ENCODE results near the gene VCAM1. TPM values are rescaled to one million over a fixed set of nuclear protein-coding genes. Genes with fewer than 3 reads are reported as not detected.

Gene VCAM1
- total RNA-seq, 1 experiment from 2014 or later, result 2.0 TPM

DNA sequence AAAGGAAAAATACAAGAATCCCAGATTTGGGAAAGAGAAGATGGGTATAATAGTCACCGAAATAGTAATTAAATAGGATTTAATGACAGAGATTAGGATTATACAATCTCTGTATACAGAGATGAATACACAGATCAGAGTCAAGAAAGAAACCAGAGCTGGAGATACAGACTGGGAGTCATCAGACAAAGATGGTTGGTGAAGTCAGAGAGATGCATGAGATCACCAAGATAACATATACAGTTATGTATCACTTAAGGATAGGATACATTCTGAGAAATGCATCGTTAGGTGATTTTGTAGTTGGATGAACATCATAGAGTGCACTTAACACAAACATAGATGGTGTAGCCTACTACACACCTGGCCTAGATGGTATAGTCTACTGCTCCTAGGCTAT, 49.8 kb downstream of the VCAM1 start:
- no peak for DNase-seq (ENCODE audit: low spot score)
- intact Hi-C loops (cut with micrococcal nuclease; ENCODE audit: unreplicated experiment), result no loop called here
- Histone ChIP-seq H3K9me3 (ENCODE audit: low read depth, low read length, poor library complexity, severe bottlenecking) (no peaks in the 10 kb centered on the region), H3K4me3 (ENCODE audit: low read depth, low read length, poor library complexity, severe bottlenecking) (no peak overlapping the region), H3K36me3 (ENCODE audit: insufficient read depth, low read length, poor library complexity, severe bottlenecking) (no peaks in the 10 kb centered on the region), H3K27ac (ENCODE audit: low read depth, low read length, poor library complexity, severe bottlenecking) (no peak overlapping the region), H3K4me1 (ENCODE audit: insufficient read depth, low read length, poor library complexity, severe bottlenecking) (no peaks in the 10 kb centered on the region), H3K27me3 (replicated peaks; ENCODE audit: insufficient read depth, low read depth, low read length, poor library complexity) (no peaks in the 10 kb centered on the region)
- ChIA-PET POLR2A (ENCODE audit: low non-redundant PET) (no interaction called here), CTCF (no interaction called here)
- TF ChIP-seq EZH2 (IDR thresholded peaks at IDR 0.05; ENCODE audit: borderline replicate concordance, low read depth, low read length, poor library complexity, severe bottlenecking) (no peak), CTCF (conservative IDR thresholded peaks at IDR 0.05; ENCODE audit: low read depth, low read length) (no peak)
- no TSS peak for BruUV-seq (replicated peaks)

GRCh38 chr1:100769906-100770646, 50.5 kb downstream of the VCAM1 start:
- BruUV-seq (replicated peaks), result no TSS peak
- Histone ChIP-seq H3K4me1 (ENCODE audit: insufficient read depth, low read length, poor library complexity, severe bottlenecking) (no peaks in the 10 kb centered on the region), H3K9me3 (ENCODE audit: low read depth, low read length, poor library complexity, severe bottlenecking) (no peaks in the 10 kb centered on the region), H3K4me3 (ENCODE audit: low read depth, low read length, poor library complexity, severe bottlenecking) (no peak overlapping the region), H3K27ac (ENCODE audit: low read depth, low read length, poor library complexity, severe bottlenecking) (no peak overlapping the region), H3K27me3 (replicated peaks; ENCODE audit: insufficient read depth, low read depth, low read length, poor library complexity) (no peaks in the 10 kb centered on the region), H3K36me3 (ENCODE audit: insufficient read depth, low read length, poor library complexity, severe bottlenecking) (no peaks in the 10 kb centered on the region)
- ChIA-PET CTCF (no interaction called here), POLR2A (ENCODE audit: low non-redundant PET) (no interaction called here)
- no peak for DNase-seq (ENCODE audit: low spot score)
- intact Hi-C loops (cut with micrococcal nuclease; ENCODE audit: unreplicated experiment), result no loop called here
- TF ChIP-seq EZH2 (IDR thresholded peaks at IDR 0.05; ENCODE audit: borderline replicate concordance, low read depth, low read length, poor library complexity, severe bottlenecking), result no peak
- no peak for TF ChIP-seq CTCF (conservative IDR thresholded peaks at IDR 0.05; ENCODE audit: low read depth, low read length)

DNA sequence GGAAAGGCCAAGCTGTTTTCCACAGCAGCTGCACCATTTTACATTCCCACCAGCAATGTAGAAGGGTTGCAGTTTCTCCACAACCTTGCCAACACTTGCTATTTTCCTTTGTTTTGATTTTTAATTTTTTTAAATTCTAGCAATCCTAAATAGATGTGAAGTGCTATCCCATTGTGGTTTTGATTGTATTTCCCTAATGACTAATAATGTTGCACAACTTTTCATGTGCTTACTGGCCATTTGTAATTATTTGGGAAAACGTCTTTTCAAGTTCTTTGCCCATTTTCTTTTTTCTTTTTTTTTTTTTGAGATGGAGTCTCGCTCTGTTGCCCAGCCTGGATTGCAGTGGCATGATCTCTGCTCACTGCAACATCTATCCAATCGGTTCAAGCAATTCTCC, 53.9 kb downstream of the VCAM1 start:
- intact Hi-C loops (cut with micrococcal nuclease; ENCODE audit: unreplicated experiment), result no loop called here
- no peaks in the 10 kb centered on the region for H3K27me3 ChIP-seq (replicated peaks; ENCODE audit: insufficient read depth, low read depth, low read length, poor library complexity)
- H3K4me1 ChIP-seq (ENCODE audit: insufficient read depth, low read length, poor library complexity, severe bottlenecking), result no peaks in the 10 kb centered on the region
- H3K4me3 ChIP-seq (ENCODE audit: low read depth, low read length, poor library complexity, severe bottlenecking), result no peak overlapping the region
- H3K36me3 ChIP-seq (ENCODE audit: insufficient read depth, low read length, poor library complexity, severe bottlenecking), result no peaks in the 10 kb centered on the region
- BruUV-seq (replicated peaks), result no TSS peak
- TF ChIP-seq EZH2 (IDR thresholded peaks at IDR 0.05; ENCODE audit: borderline replicate concordance, low read depth, low read length, poor library complexity, severe bottlenecking), result no peak
- TF ChIP-seq CTCF (conservative IDR thresholded peaks at IDR 0.05; ENCODE audit: low read depth, low read length), result no peak
- H3K27ac ChIP-seq (ENCODE audit: low read depth, low read length, poor library complexity, severe bottlenecking), result no peak overlapping the region
- ChIA-PET POLR2A (ENCODE audit: low non-redundant PET) (no interaction called here), CTCF (no interaction called here)
- no peaks in the 10 kb centered on the region for H3K9me3 ChIP-seq (ENCODE audit: low read depth, low read length, poor library complexity, severe bottlenecking)
- no peak for DNase-seq (ENCODE audit: low spot score)
